HG02981 (cell line): ENCODE measurements around the gene SREBF2.

Source experiments
- ATAC-seq: cut with Tn5 transposase; IDR thresholded peaks from one replicate; pipeline ENCODE4 v1.9.1; 2021; ENCODE audit warnings: mild to moderate bottlenecking, moderate library complexity; ENCODE audit not compliant: unreplicated experiment

The SREBF2 gene

GRCh38 chr22:41917903-41918791, 85.2 kb downstream of the SREBF2 start:
- ATAC-seq = no peak

- ATAC-seq = peak; percentile 50
These were observed 86.7 kb downstream of the SREBF2 start for GRCh38 chr22:41919357-41920224.

- peak; percentile 14 for ATAC-seq
These were observed 87.5 kb downstream of the SREBF2 start for GRCh38 chr22:41920271-41920976.

- no peak for ATAC-seq
These were observed 89.4 kb downstream of the SREBF2 start for GRCh38 chr22:41922328-41922727.

GRCh38 chr22:41922940-41923594, 90.2 kb downstream of the SREBF2 start:
- no peak for ATAC-seq

- ATAC-seq = no peak
These were observed 90.8 kb downstream of the SREBF2 start for GRCh38 chr22:41923595-41924276.

- no peak for ATAC-seq
These were observed 93.0 kb downstream of the SREBF2 start for GRCh38 chr22:41925783-41926460.

GRCh38 chr22:41927813-41928212, 94.9 kb downstream of the SREBF2 start:
- ATAC-seq = no peak

GRCh38 chr22:41928593-41929417, 95.9 kb downstream of the SREBF2 start:
- ATAC-seq = no peak

- no peak for ATAC-seq
These were observed 96.5 kb downstream of the SREBF2 start for GRCh38 chr22:41929418-41929810.

- ATAC-seq = no peak
These were observed 98.9 kb downstream of the SREBF2 start for GRCh38 chr22:41931701-41932269.

GRCh38 chr22:41932353-41932752, 99.4 kb downstream of the SREBF2 start:
- no peak for ATAC-seq

- ATAC-seq = no peak
These were observed 100.7 kb downstream of the SREBF2 start for GRCh38 chr22:41933411-41934177.

- no peak for ATAC-seq
These were observed 101.5 kb downstream of the SREBF2 start for GRCh38 chr22:41934284-41935014.

GRCh38 chr22:41935015-41935351, 102.1 kb downstream of the SREBF2 start:
- no peak for ATAC-seq

GRCh38 chr22:41935509-41935908, 102.6 kb downstream of the SREBF2 start:
- ATAC-seq = no peak

GRCh38 chr22:41936894-41937169, 103.9 kb downstream of the SREBF2 start:
- ATAC-seq = no peak
